Right lobe of liver (tissue), 6 donors: ENCODE data around the gene FOS. TPM values are rescaled to one million over a fixed set of nuclear protein-coding genes. Genes with fewer than 3 reads are reported as not detected.

Source experiments
- ATAC-seq, 4 donors: fragments of 200-7000 bp; cut with Tn5 transposase; one replicate each; pipeline ENCODE4 v1.9.1; 2020; ENCODE audit warnings: mild to moderate bottlenecking in 4 of 4, moderate library complexity in 4 of 4
- DNase-seq, 3 donors: peaks; one replicate each; pipeline ENCODE4 v3.0.0-alpha.2; 2020
- H3K27ac ChIP-seq, 3 donors: fragments of 200-600 bp; one replicate each; pipeline ENCODE4 v1.8.0; 2022
- H3K27me3 ChIP-seq, 2 donors: fragments of 200-600 bp; one replicate each; pipeline ENCODE4 v1.8.0; 2022
- H3K36me3 ChIP-seq, 4 donors: fragments of 200-600 bp; sonication (generic) in 1 of 4; one replicate each; pipeline versions ENCODE4 v1.5.1 to v1.8.0; 2017 to 2022; ENCODE audit warnings: control low read depth in 1 of 4
- H3K4me1 ChIP-seq, 4 donors: fragments of 200-600 bp; sonication (generic) in 1 of 4; one replicate each; pipeline versions ENCODE4 v1.5.1 to v1.8.0; 2017 to 2022; ENCODE audit warnings: control low read depth in 1 of 4
- H3K4me3 ChIP-seq, 3 donors: fragments of 200-600 bp; one replicate each; pipeline ENCODE4 v1.8.0; 2022
- H3K9me3 ChIP-seq, 4 donors: fragments of 200-600 bp; sonication (generic) in 1 of 4; one replicate each; pipeline versions ENCODE4 v1.5.1 to v1.8.0; 2017 to 2022; ENCODE audit warnings: control low read depth in 1 of 4
- POLR2A ChIP-seq: fragments of 450-650 bp; IDR thresholded peaks from one replicate; pipeline ENCODE4 v1.6.1; 2017; ENCODE audit warnings: antibody characterized with exemption, mild to moderate bottlenecking
- whole genome bisulfite sequencing: methylation state at CpG from one replicate; pipeline ENCODE4 v1.1.6; 2018; ENCODE audit warnings: low coverage, low lambda C conversion rate; ENCODE audit not compliant: insufficient coverage; ENCODE audit errors: missing lambda C conversion rate; 5-methylcytosine and 5-hydroxymethylcytosine counted together
- intact Hi-C, 2 donors: fragments of 100-400 bp; cut with DNase I; formaldehyde crosslinking; loops; one replicate each; pipeline versions ENCODE4 v1.11.2 to v1.14.1; 2022
- long read RNA-seq: library from polyadenylated mRNA; unstranded; transcript quantifications from one replicate; pipeline ENCODE4 v2.0.0, GENCODE V29; 2019
- total RNA-seq, 6 experiments: library from RNA; depleted of rRNA in 2 of 6; stranded (reverse); fragments of >200 nt in 2 of 6; fragmentation: NEBNext Ultra II Directional in 3 of 6; extraction: Animal tissue kit (Norgen Biotek cat#: 25700) in 3 of 6; gene quantifications; one replicate each; pipeline versions ENCODE4 v1.1.0 to v1.2.4, GENCODE V29; 2016 to 2023
- TF ChIP-seq, protein P1 (sequence below), 4 donors: fragments of 200-600 bp in 3 of 4; fragments of 450-650 bp in 1 of 4; IDR thresholded peaks; one replicate each; pipeline versions ENCODE4 v1.5.1 to v1.8.0; 2016 to 2022; ENCODE audit warnings: antibody characterized with exemption in 4 of 4, mild to moderate bottlenecking in 2 of 4
- donor health status: DM: no; HTN: yes; CAD: no.
- donor health status: DM: no; HTN: no; CAD: no.
- donor health status: DM: no; HTN: no; CAD: no.
- donor health status: DM: no; HTN: yes; CAD: no.
- donor health status: DM: no; HTN: yes; CAD: no.

Gene FOS
- 100 to 1,000 TPM in 1 of 6 experiments, 10 to 100 TPM in 4, 1 to 10 TPM in 1; 9.9 to 151 (median 49.5) TPM for total RNA-seq
- long read RNA-seq, partial matches to known transcripts, result 0 of 4 reads
- long read RNA-seq, other reads (novel, unspliced or antisense), result 0 of 4 reads

DNA sequence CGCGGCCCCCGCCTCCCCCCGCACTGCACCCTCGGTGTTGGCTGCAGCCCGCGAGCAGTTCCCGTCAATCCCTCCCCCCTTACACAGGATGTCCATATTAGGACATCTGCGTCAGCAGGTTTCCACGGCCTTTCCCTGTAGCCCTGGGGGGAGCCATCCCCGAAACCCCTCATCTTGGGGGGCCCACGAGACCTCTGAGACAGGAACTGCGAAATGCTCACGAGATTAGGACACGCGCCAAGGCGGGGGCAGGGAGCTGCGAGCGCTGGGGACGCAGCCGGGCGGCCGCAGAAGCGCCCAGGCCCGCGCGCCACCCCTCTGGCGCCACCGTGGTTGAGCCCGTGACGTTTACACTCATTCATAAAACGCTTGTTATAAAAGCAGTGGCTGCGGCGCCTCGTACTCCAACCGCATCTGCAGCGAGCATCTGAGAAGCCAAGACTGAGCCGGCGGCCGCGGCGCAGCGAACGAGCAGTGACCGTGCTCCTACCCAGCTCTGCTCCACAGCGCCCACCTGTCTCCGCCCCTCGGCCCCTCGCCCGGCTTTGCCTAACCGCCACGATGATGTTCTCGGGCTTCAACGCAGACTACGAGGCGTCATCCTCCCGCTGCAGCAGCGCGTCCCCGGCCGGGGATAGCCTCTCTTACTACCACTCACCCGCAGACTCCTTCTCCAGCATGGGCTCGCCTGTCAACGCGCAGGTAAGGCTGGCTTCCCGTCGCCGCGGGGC, at the start of gene FOS:
Gene FOS, plus strand, starts transcription at position 407 of the 731 bp plus-strand sequence. Its CDS starts 155 bp downstream, at position 562.
- H3K4me1 ChIP-seq, result peaks cover 0 to 24% (median 7%) of the 10 kb centered on the region in 4 donors

DNA sequence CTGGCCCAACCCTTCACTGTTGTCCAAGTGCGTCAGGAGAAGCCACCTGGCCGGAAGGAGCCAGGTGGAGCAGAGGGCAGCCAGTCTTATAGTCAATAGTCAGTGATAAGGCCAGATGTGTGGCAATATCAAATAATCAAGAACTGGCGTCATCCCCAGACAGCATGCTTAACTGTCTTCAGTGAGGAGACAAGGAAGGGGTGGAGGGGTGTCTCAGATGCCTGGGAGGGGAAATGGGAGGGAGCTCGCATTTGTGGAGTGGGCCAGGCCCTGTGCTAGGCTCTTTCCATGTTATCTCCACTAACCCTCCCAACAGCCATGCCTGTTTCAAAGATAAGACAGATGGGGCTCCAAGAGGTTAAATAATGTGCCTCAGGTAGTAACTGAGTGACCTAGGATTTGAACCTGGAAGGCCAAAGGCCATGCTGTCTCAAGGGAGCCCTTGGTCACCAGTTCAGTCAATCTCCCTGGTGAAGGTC, 48.9 kb upstream of the FOS start:
- Histone ChIP-seq H3K27ac (peak overlapping the region in 1 of 3 donors; percentile 27), H3K4me3 (no peak overlapping the region), H3K4me1 (peaks cover 0 to 13% (median 0%) of the 10 kb centered on the region in 4 donors), H3K36me3 (no peaks in the 10 kb centered on the region), H3K9me3 (no peaks in the 10 kb centered on the region), H3K27me3 (no peaks in the 10 kb centered on the region)
- peak; percentile 55 to 72 (median 63) for ATAC-seq
- DNase-seq, result peak in 2 of 3 donors; percentile 67 to 76
- intact Hi-C loops, result no loop called here
- 39% methylated on average over 4 of the region's 4 CpGs for WGBS
- TF ChIP-seq, protein P1, sequence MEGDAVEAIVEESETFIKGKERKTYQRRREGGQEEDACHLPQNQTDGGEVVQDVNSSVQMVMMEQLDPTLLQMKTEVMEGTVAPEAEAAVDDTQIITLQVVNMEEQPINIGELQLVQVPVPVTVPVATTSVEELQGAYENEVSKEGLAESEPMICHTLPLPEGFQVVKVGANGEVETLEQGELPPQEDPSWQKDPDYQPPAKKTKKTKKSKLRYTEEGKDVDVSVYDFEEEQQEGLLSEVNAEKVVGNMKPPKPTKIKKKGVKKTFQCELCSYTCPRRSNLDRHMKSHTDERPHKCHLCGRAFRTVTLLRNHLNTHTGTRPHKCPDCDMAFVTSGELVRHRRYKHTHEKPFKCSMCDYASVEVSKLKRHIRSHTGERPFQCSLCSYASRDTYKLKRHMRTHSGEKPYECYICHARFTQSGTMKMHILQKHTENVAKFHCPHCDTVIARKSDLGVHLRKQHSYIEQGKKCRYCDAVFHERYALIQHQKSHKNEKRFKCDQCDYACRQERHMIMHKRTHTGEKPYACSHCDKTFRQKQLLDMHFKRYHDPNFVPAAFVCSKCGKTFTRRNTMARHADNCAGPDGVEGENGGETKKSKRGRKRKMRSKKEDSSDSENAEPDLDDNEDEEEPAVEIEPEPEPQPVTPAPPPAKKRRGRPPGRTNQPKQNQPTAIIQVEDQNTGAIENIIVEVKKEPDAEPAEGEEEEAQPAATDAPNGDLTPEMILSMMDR (IDR thresholded peaks at IDR 0.05), result no peak
- TF ChIP-seq POLR2A, result no peak

More for the DNA sequence above, at the start of gene FOS:
- intact Hi-C loops, result no loop called here
- Histone ChIP-seq H3K27ac (peak within 1 kb of the TSS; percentile 92 to 98 (median 92)), H3K9me3 (no peaks in the 10 kb centered on the region), H3K27me3 (no peaks in the 10 kb centered on the region), H3K36me3 (peaks cover 0 to 14% (median 7%) of the 10 kb centered on the region in 4 donors), H3K4me3 (peak within 1 kb of the TSS; percentile 58 to 86 (median 64))
- TF ChIP-seq POLR2A, result peak; percentile 100
- TF ChIP-seq, protein P1 (IDR thresholded peaks at IDR 0.05), result no peak
- peak; percentile 91 to 94 (median 93) for DNase-seq
- WGBS, result under 1% methylated on average over 32 of the region's 69 CpGs
- peak; percentile 62 to 84 (median 76) for ATAC-seq

DNA sequence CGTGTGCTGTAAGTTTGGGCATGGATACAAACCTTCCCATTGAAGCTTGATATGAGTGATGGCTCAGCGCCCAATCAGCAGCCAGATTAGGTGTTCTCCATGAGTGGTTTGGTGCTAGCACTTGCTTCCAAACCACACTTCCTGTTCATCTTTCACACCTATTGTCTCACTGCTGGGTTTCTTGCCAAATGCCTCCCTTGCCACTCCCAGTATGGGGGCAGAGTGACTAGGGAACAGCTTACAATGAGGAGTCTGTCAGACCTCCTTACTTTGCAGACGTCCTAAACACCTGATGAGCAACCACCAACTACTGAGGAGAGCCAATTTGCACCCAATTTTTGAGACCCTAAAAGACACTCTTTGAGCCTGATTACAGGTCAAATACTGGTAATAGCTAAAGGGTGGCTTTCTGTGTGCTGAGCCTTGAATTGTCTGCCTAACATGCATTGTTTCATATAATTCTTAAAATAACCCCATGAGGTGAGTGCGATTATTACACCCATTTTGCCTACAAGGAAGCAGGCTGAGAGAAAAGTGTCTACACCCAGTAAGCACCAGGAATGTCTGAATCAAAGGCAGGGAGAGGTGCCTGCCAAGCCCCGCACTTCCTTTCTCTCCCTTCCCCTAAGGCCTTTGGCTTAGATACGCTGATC, 48.4 kb upstream of the FOS start:
- peak overlapping the region in 1 of 3 donors; percentile 27 for H3K27ac ChIP-seq
- no peak overlapping the region for H3K4me3 ChIP-seq
- H3K4me1 ChIP-seq, result peaks cover 0 to 13% (median 0%) of the 10 kb centered on the region in 4 donors
- intact Hi-C loops, result no loop called here
- DNase-seq, result peak in 1 of 3 donors; percentile 74
- whole genome bisulfite sequencing, result 50% methylated on average over 4 of the region's 6 CpGs
- peak in 3 of 4 donors; percentile 19 to 29 (median 23) for ATAC-seq
- no peaks in the 10 kb centered on the region for H3K27me3 ChIP-seq
- TF ChIP-seq POLR2A, result no peak
- TF ChIP-seq, protein P1 (IDR thresholded peaks at IDR 0.05), result peak in 2 of 4 donors; percentile 9 to 22
- H3K36me3 ChIP-seq, result no peaks in the 10 kb centered on the region
- no peaks in the 10 kb centered on the region for H3K9me3 ChIP-seq

DNA sequence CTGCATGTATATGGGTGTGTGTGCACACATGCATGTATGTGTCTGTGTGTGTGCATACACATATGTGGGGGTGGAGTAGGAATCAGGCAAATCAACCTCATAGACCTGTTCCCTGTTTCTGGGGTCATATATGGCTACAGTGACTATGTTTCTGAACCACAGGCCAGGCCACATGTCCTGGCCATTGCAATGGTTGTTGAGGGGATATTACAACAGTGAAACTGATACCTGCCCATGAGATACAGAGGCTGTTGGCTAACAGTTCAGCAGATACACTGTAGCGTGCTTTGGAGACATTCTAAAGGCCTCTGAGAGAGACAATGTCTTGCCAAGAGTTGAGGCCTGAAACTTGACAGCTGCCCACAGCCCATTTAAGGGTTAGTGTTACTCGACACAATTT, 47.3 kb upstream of the FOS start:
- ATAC-seq (no peak), DNase-seq (no peak)
- WGBS, result 83% methylated on average over 2 of the region's 2 CpGs
- no peaks in the 10 kb centered on the region for H3K27me3 ChIP-seq
- peaks cover 0 to 13% (median 0%) of the 10 kb centered on the region in 4 donors for H3K4me1 ChIP-seq
- intact Hi-C loops, result no loop called here
- TF ChIP-seq, protein P1 (IDR thresholded peaks at IDR 0.05), result no peak
- TF ChIP-seq POLR2A, result no peak
- no peaks in the 10 kb centered on the region for H3K36me3 ChIP-seq
- H3K4me3 ChIP-seq, result no peak overlapping the region
- H3K27ac ChIP-seq, result no peak overlapping the region
- H3K9me3 ChIP-seq, result no peaks in the 10 kb centered on the region
